Cardiac ventricle fibroblast (primary cell): ENCODE measurements around the gene PGBD1. TPM values are rescaled to one million over a fixed set of nuclear protein-coding genes. Genes with fewer than 3 reads are reported as not detected.

Experiments used
- total RNA-seq: library from RNA; depleted of rRNA; stranded (reverse); fragments of >200 nt; gene quantifications from 2 replicates; pipeline ENCODE4 v1.2.3, GENCODE V29; 2015

The PGBD1 gene, protein sequence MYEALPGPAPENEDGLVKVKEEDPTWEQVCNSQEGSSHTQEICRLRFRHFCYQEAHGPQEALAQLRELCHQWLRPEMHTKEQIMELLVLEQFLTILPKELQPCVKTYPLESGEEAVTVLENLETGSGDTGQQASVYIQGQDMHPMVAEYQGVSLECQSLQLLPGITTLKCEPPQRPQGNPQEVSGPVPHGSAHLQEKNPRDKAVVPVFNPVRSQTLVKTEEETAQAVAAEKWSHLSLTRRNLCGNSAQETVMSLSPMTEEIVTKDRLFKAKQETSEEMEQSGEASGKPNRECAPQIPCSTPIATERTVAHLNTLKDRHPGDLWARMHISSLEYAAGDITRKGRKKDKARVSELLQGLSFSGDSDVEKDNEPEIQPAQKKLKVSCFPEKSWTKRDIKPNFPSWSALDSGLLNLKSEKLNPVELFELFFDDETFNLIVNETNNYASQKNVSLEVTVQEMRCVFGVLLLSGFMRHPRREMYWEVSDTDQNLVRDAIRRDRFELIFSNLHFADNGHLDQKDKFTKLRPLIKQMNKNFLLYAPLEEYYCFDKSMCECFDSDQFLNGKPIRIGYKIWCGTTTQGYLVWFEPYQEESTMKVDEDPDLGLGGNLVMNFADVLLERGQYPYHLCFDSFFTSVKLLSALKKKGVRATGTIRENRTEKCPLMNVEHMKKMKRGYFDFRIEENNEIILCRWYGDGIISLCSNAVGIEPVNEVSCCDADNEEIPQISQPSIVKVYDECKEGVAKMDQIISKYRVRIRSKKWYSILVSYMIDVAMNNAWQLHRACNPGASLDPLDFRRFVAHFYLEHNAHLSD
- total RNA-seq = 1.6 and 3.2 TPM in 2 replicates

DNA sequence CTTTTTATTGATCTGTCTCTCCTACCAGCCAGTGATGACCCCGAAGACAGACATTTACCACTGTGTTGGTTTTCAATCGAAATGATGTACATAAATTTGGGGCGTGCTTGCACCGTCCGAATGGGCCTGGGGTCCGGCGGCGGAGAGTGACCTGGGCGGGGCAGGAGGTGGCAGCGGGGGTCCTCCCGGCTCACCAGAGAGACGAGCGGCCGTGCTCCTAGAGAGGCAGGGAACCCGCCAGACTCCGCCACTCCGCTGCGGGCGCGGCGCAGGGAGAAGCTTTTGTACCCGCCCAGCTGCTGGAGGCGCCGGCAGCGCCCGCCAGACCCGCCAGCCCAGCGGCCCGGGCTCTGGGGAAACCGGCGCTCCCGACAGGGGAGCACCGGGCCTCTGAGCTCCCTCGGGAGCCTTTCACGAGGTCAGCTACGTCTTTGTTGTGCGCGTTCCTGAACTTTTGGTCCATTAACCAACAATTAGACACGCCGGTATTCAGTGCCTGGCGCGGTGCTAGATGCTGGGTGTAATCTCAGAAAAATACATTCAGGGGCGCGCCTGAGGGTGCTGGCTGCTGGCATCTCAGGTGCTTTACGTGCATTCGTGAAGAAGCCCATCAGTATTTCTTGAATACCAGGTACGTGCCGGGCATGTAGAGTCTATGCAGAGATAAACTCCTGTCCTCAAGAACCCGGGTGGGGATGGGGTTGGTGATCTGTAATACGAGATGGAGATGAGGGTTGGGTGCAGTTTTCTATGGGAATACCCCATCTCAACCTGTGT, at the start of gene PGBD1:
Gene PGBD1, plus strand, starts transcription at position 285 of the 777 bp plus-strand sequence. CDS start 2,242 bp downstream, outside the sequence.

GRCh38 chr6:28252009-28252975, 29.1 kb upstream of the PGBD1 start, which contains the start of gene ZKSCAN4:
Gene ZKSCAN4 (minus strand): TSS chr6:28252269. CDS start chr6:28251980, 289 bp downstream.

DNA sequence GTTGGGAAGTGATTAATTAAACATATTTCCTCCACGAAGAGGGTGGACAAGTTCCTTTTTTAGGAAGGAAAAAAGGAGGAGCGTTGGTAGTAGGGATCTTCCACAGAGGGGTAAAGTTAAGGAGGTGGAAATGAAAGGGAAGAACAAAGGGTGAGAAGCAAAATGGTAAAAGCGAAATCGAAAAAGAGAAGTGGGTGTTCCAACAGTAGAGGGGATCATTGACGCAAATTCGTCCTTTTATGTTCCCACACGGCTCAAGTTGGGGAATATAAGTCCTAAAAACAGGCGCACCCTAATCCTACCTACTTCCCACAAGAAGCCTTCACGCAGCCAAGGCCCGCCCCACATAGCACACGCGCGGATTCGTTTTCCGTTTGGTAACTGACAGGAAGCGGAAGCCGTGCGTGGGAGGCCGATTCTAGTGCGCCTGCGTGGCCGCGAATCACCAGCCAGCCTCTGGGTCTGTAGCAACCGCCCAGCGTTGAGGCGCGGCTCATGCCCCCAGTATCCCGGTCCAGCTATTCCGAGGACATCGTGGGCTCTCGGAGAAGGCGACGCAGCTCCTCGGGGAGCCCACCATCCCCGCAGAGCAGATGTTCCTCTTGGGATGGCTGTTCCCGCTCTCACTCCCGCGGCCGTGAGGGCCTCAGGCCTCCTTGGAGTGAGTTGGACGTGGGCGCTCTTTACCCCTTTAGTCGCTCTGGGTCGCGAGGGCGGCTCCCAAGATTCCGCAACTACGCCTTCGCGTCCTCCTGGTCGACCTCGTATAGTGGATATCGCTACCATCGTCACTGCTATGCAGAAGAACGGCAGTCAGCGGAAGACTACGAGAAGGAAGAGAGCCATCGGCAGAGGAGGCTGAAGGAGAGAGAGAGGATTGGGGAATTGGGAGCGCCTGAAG, 22.2 kb upstream of the PGBD1 start, which contains the start of gene NKAPL:
Gene NKAPL, plus strand, starts transcription at position 421 of the 901 bp plus-strand sequence. Its CDS starts 75 bp downstream, at position 496.

DNA sequence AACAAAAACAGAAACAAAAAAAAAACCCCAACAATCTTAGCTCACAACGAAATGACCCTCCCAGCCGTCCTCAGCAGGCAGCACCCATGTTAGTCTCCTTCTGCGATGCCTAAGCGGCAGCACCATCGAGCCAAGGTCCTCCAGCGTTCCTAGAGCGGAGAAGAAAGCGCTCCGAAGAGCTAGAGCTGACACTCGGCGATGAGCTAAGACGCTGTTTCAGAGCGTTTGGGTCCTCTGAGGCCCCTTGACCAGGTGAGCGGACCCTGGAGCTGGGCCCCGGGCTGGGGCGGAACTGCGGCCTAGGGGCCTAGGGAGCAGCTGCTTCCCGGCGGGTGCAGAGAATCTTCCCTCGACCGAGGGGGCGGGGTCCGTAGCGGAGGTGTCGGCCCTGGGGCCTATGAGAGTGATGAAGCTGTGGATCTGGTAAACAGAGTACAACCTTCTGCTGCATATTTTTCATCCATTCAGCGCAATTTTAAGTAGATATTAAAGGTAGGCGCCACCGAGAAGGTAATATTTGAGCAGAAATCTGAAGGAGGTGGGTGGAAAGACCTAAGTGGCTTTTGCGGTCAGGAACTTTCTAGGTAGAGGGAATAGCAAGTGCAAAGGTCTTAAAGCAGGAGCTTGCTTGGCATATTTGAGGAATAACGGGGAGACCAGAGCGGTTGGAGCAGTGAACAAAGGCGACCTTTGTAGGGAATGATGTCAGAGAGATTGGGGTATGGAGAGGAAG, 14.2 kb upstream of the PGBD1 start, which contains the start of gene ZSCAN26:
Gene ZSCAN26, plus strand, starts transcription at position 182 of the 733 bp plus-strand sequence. CDS start 4,777 bp downstream, outside the sequence.

DNA sequence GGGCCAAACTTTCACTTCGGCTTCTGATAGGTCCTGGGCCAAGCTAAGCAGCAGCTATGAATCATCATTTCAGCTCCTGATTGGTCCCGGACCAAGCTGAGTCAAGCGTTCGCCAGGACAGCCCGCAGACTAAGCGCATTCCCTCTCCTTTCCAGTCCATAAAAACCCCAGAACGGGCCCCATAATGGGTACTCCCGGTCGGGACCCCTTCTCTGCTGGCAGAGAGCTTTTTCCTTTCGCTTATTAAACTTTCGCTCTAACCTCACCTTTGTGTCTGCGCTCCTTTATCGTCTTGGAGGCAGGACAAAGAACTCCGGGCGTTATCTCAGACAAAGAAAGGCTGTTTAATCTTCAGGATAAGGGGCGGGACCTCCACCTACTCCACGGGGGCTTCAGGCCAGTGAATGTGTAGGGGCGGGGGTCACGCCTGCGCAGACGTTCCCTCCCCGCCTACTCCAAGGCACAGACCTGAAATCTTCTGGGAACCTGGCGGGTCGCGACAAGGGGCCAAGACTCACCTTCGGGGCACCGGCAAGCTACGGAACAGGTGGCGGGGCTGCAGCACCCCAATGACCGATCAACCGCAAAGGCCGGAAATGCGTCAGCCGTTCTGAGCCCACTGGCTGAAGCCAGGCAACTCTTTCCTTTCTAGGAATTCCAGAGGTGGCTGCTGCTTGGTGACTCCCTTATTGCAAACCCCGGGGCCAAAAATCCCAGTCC, 54.4 kb downstream of the PGBD1 start, which contains the start of gene ZSCAN31:
Gene ZSCAN31, minus strand, starts transcription at position 585 of the 720 bp plus-strand sequence. CDS start 6,465 bp downstream, outside the sequence.

DNA sequence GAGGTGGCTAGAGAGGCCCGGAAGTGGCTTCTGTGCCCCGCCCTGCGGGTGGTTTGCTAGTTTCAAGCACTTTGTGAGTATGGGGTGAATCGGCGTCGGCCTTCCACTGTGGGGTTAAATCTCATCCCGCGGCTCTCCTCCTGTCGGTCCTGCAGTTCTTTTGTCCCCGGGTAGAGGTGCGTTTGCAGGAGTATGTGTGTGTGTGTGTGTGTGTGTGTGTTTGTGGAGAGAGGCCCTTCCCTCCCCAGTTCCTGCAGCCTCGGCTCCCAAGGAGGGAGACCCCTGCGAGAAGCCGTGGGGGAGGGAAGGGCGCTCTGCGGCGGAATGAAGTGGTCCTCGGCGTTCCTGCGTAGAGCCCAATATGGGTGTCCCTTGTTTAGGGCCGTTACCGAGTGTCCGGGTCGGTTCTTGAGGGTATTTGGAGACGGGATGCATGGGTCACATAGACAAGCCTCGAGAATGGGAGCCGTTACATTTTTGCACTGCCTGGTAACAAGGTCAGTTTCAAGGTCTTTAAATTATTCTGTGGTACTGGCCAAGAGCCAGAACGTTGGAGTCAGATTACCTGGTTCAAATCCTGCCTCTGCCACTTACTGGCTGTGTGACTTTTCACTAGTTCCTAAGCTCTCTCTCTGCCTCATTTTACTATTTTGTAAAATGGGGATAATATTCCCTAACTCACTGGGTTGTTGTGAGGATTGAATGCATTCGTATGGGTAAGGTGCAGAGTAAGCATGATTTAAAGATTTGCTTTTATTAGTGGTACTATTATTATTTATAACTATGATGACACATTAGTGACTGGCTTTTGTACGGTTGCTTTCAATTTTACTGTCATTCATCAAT, 68.7 kb downstream of the PGBD1 start, which contains the start of gene ZKSCAN3:
Gene ZKSCAN3, plus strand, starts transcription at position 56 of the 846 bp plus-strand sequence. CDS start 9,640 bp downstream, outside the sequence.

Other genes with a start within 250 kb of the PGBD1 start
- 0.05 and 0.31 TPM in 2 replicates for gene ZNF165, start 201.0 kb upstream of the PGBD1 start, total RNA-seq
- not detected in 2 replicates for gene ZSCAN16, start 157.0 kb upstream of the PGBD1 start, total RNA-seq
- gene ZKSCAN8, start 139.7 kb upstream of the PGBD1 start, total RNA-seq = 14.4 and 15.6 TPM in 2 replicates
- gene ZSCAN9, start 56.3 kb upstream of the PGBD1 start, total RNA-seq = 4.6 and 5.1 TPM in 2 replicates
- gene ZKSCAN4, start 29.3 kb upstream of the PGBD1 start, total RNA-seq = 2.7 and 3.3 TPM in 2 replicates
- 1.1 and 2.1 TPM in 2 replicates for gene NKAPL, start 22.3 kb upstream of the PGBD1 start, total RNA-seq
- 11.2 and 14.8 TPM in 2 replicates for gene ZSCAN26, start 14.4 kb upstream of the PGBD1 start, total RNA-seq
- gene ZSCAN31, start 54.6 kb downstream of the PGBD1 start, total RNA-seq = 10.1 and 14.4 TPM in 2 replicates
- gene ZKSCAN3, start 68.4 kb downstream of the PGBD1 start, total RNA-seq = 3.6 and 4.4 TPM in 2 replicates
- 3.2 and 4.2 TPM in 2 replicates for gene ZSCAN12, start 118.2 kb downstream of the PGBD1 start, total RNA-seq
- gene ZSCAN23, start 161.9 kb downstream of the PGBD1 start, total RNA-seq = 1.4 and 1.5 TPM in 2 replicates
- not detected in 2 replicates for gene GPX6, start 234.2 kb downstream of the PGBD1 start, total RNA-seq
- gene GPX5, start 244.3 kb downstream of the PGBD1 start, total RNA-seq = not detected in 2 replicates